HG02763 (cell line): ENCODE results near the gene ARHGAP28.
"Not testable (repeated sequence)": the region's sequence is repeated elsewhere in the genome, so short reads cannot be mapped to it uniquely, and the experiment has no call there.

Experiments used
- ATAC-seq: cut with Tn5 transposase; IDR thresholded peaks from one replicate; pipeline ENCODE4 v1.9.1; 2021; ENCODE audit warnings: mild to moderate bottlenecking, moderate library complexity; ENCODE audit not compliant: unreplicated experiment

ARHGAP28 gene

GRCh38 chr18:6891788-6892187 is 162.3 kb downstream of the ARHGAP28 start:
- ATAC-seq, result no peak

- no peak for ATAC-seq
These were observed 171.9 kb downstream of the ARHGAP28 start for GRCh38 chr18:6901286-6901926.

GRCh38 chr18:6917072-6917471 is 187.6 kb downstream of the ARHGAP28 start:
- ATAC-seq, result no peak

GRCh38 chr18:6920099-6920955 is 190.8 kb downstream of the ARHGAP28 start:
- no peak for ATAC-seq

GRCh38 chr18:6921571-6921970 is 192.1 kb downstream of the ARHGAP28 start:
- no peak for ATAC-seq

GRCh38 chr18:6923220-6923619 is 193.7 kb downstream of the ARHGAP28 start:
- no peak for ATAC-seq

GRCh38 chr18:6927153-6927552 is 197.6 kb downstream of the ARHGAP28 start:
- no peak for ATAC-seq

- no peak for ATAC-seq
These were observed 198.8 kb downstream of the ARHGAP28 start for GRCh38 chr18:6928359-6928758.

GRCh38 chr18:6929370-6930102 is 200.0 kb downstream of the ARHGAP28 start:
- no peak for ATAC-seq

- no peak for ATAC-seq
These were observed 205.3 kb downstream of the ARHGAP28 start for GRCh38 chr18:6934859-6935258.

- ATAC-seq, result no peak
These were observed 208.5 kb downstream of the ARHGAP28 start for GRCh38 chr18:6938003-6938402.

- ATAC-seq, result not testable (repeated sequence)
These were observed 208.9 kb downstream of the ARHGAP28 start for GRCh38 chr18:6938403-6938802.

- no peak for ATAC-seq
These were observed 210.5 kb downstream of the ARHGAP28 start for GRCh38 chr18:6939972-6940371.

- no peak for ATAC-seq
These were observed 210.9 kb downstream of the ARHGAP28 start for GRCh38 chr18:6940451-6940850.

- no peak for ATAC-seq
These were observed 212.5 kb downstream of the ARHGAP28 start for GRCh38 chr18:6941996-6942395.

GRCh38 chr18:6942742-6943141 is 213.2 kb downstream of the ARHGAP28 start:
- ATAC-seq, result no peak

GRCh38 chr18:6943143-6943542 is 213.6 kb downstream of the ARHGAP28 start:
- ATAC-seq, result no peak

- ATAC-seq, result no peak
These were observed 218.0 kb downstream of the ARHGAP28 start for GRCh38 chr18:6947338-6948030.

GRCh38 chr18:6948281-6949055 is 219.0 kb downstream of the ARHGAP28 start:
- ATAC-seq, result no peak
